Measurements from ENCODE around the gene CYBA. TPM values are rescaled to one million over a fixed set of nuclear protein-coding genes. Genes with fewer than 3 reads are reported as not detected.
A peak's percentile ranks its signal among the peaks of the same experiment; 100 is the strongest.

The CYBA gene
- total RNA-seq, 1 donor from 2014 or later: 877 TPM

GRCh38 chr16:88630941-88631340 is 19.9 kb downstream of the CYBA start:
- no peak overlapping the region for H3K4me3 ChIP-seq (ENCODE audit: low read depth, low read length)
- DNase-seq (ENCODE audit: low read depth): no peak
- TF ChIP-seq, protein P1, sequence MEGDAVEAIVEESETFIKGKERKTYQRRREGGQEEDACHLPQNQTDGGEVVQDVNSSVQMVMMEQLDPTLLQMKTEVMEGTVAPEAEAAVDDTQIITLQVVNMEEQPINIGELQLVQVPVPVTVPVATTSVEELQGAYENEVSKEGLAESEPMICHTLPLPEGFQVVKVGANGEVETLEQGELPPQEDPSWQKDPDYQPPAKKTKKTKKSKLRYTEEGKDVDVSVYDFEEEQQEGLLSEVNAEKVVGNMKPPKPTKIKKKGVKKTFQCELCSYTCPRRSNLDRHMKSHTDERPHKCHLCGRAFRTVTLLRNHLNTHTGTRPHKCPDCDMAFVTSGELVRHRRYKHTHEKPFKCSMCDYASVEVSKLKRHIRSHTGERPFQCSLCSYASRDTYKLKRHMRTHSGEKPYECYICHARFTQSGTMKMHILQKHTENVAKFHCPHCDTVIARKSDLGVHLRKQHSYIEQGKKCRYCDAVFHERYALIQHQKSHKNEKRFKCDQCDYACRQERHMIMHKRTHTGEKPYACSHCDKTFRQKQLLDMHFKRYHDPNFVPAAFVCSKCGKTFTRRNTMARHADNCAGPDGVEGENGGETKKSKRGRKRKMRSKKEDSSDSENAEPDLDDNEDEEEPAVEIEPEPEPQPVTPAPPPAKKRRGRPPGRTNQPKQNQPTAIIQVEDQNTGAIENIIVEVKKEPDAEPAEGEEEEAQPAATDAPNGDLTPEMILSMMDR (conservative IDR thresholded peaks at IDR 0.05; ENCODE audit: low read depth, low read length): no peak

GRCh38 chr16:88630433-88630832 is 20.4 kb downstream of the CYBA start:
- TF ChIP-seq, protein P1 (conservative IDR thresholded peaks at IDR 0.05; ENCODE audit: low read depth, low read length): no peak
- DNase-seq (ENCODE audit: low read depth): no peak
- H3K4me3 ChIP-seq (ENCODE audit: low read depth, low read length): no peak overlapping the region

DNA sequence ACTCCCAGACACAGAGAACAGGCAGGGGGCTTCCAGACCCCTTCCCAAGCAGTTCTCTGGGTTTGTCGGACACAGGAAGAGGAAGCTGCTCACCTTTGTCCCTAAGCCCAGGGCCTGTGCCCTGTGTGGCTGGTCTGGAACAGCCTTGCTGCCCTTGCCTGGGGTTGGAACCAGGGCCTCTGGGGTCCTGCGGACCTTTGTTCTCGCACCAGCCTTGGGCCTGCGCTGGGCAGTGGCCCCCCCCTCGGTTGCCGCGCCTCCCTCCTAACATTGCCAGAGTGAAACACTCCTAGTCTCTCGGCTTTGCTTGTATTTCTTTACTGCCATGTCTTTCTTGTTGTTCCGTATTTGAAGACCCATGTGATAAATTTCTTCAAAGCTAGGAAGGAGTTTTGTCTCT is 21.0 kb downstream of the CYBA start:
- DNase-seq (ENCODE audit: low read depth): no peak
- no peak overlapping the region for H3K4me3 ChIP-seq (ENCODE audit: low read depth, low read length)
- TF ChIP-seq, protein P1 (conservative IDR thresholded peaks at IDR 0.05; ENCODE audit: low read depth, low read length): no peak

DNA sequence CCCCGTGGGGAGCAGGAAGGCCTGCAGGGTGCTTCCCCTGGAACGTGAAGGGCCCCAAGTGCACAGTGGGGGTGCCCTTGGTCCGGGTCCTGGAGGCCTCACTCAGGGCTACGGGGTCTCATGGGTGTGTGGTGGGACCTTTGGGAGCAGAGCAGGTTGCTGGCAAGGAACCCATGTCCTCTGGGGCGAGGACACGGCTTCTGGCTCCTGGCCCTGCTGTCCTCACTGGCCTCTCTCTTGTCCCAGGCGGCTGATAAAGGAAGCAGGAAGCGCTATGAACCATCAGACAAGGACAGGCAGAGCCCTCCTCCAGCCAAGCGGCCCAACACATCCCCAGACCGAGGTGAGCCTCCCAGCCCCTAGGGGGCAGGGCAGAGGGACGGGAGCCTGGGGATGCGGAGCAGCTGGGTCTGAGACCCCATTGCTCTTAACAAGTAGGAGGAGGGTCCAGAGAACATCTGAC is 22.3 kb downstream of the CYBA start:
- TF ChIP-seq, protein P1 (conservative IDR thresholded peaks at IDR 0.05; ENCODE audit: low read depth, low read length): peak; percentile 52
- H3K4me3 ChIP-seq (ENCODE audit: low read depth, low read length): no peak overlapping the region

DNA sequence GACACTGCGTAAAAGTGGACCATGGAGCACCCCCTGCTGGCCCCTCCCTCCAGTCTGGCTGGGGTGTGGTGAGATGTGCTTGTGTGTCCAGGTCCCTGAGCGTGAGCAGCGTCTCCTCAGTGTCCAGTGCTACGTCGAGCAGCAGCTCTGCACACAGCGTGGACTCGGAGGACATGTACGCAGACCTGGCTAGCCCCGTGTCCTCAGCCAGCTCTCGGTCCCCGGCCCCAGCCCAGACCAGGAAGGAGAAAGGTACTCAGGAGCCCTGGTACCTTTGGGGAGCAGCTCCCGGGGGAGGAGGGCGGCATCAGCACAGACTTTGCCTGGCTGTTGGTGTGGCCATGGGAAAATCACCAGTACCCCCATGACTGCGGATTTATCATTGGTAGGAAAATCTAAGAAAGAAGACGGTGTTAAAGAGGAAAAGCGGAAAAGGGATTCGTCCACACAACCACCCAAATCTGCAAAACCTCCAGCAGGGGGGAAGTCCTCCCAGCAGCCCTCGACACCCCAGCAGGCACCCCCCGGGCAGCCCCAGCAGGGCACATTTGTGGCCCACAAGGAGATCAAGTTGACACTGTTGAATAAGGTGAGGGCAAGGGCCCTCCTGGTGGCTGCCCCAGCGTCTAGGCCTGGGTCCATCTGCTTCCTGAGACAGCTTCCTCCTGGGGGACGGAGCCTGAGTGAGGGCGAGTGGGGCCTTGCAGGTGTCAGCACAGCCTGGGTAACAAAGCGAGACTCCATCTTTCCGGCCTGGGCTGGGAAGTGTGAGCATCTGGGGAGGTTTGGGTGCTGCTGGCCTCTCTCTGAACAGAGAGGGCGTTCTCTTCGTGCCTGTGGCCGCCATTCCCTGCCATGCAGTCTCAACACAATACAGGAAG is 23.1 kb downstream of the CYBA start:
- H3K4me3 ChIP-seq (ENCODE audit: low read depth, low read length): no peak overlapping the region
- TF ChIP-seq, protein P1 (conservative IDR thresholded peaks at IDR 0.05; ENCODE audit: low read depth, low read length): no peak
- DNase-seq (ENCODE audit: low read depth): no peak

More for the DNA sequence above, 22.3 kb downstream of the CYBA start:
- DNase-seq (ENCODE audit: low read depth): no peak

DNA sequence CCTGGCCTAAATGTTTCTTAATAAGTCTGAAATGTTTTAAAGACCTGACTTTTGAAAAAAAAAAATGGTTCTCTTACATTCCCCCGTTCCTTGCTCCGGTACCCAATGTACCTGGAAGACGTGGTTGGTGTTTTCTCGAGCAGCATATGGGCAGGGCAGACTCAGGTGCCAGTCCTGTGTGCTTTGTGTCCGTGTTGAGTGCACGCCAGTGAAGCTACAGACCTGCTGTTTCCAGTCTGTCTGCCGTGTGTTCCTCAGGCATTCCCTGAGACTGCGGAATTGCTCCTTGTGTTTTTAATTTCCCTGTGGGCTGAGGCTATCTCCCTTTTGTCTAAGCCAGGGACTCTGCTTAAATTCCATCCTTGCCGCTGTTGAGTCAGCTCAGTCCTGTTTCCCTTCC is 24.2 kb downstream of the CYBA start:
- TF ChIP-seq, protein P1 (conservative IDR thresholded peaks at IDR 0.05; ENCODE audit: low read depth, low read length): no peak
- DNase-seq (ENCODE audit: low read depth): no peak
- no peak overlapping the region for H3K4me3 ChIP-seq (ENCODE audit: low read depth, low read length)

Measured in epithelial cell of proximal tubule (primary cell).